Mesendoderm (in vitro differentiated cells): ENCODE measurements around the gene OR2AG1. TPM values are rescaled to one million over a fixed set of nuclear protein-coding genes. Genes with fewer than 3 reads are reported as not detected.

Experiments
- DNase-seq: peaks from one replicate; pipeline ENCODE4 v3.0.0; 2013
- H2AK5ac ChIP-seq: 2 replicates; pipeline ENCODE4 v1.6.1; 2013; ENCODE audit warnings: low read length, inconsistent platforms
- H2BK120ac ChIP-seq: 2 replicates; pipeline ENCODE4 v1.6.1; 2013; ENCODE audit warnings: low read depth, mild to moderate bottlenecking, low read length, moderate library complexity, mixed read lengths
- H2BK15ac ChIP-seq: replicated peaks from 2 replicates; pipeline ENCODE4 v1.6.1; 2013; ENCODE audit warnings: low read depth, mild to moderate bottlenecking, moderate library complexity
- H2BK5ac ChIP-seq: 2 replicates; pipeline ENCODE4 v1.6.1; 2013; ENCODE audit warnings: low read length, inconsistent platforms
- H3K18ac ChIP-seq: 2 replicates; pipeline ENCODE4 v1.6.1; 2013; ENCODE audit warnings: mild to moderate bottlenecking, low read length, mixed read lengths
- H3K23ac ChIP-seq: one replicate; pipeline ENCODE4 v1.6.1; 2013; ENCODE audit warnings: low read length
- H3K27ac ChIP-seq: 2 replicates; pipeline ENCODE4 v1.5.1; 2013; ENCODE audit warnings: low read depth, mild to moderate bottlenecking, inconsistent platforms, low read length, moderate library complexity
- H3K27me3 ChIP-seq: 2 replicates; pipeline ENCODE4 v1.6.1; 2013; ENCODE audit warnings: low read length, control low read depth, mild to moderate bottlenecking, inconsistent platforms; ENCODE audit not compliant: insufficient read depth, poor library complexity
- H3K36me3 ChIP-seq: 2 replicates; pipeline ENCODE4 v1.6.1; 2013; ENCODE audit warnings: low read length, inconsistent platforms; ENCODE audit not compliant: control insufficient read depth, insufficient read depth
- H3K4ac ChIP-seq: one replicate; pipeline ENCODE4 v1.6.1; 2013; ENCODE audit warnings: low read depth, mild to moderate bottlenecking, low read length, moderate library complexity
- H3K4me1 ChIP-seq: 2 replicates; pipeline ENCODE4 v1.6.1; 2013; ENCODE audit warnings: low read depth, low read length, inconsistent platforms; ENCODE audit not compliant: control insufficient read depth
- H3K4me2 ChIP-seq: 2 replicates; pipeline ENCODE4 v1.6.1; 2013; ENCODE audit warnings: low read length
- H3K4me3 ChIP-seq: 2 replicates; pipeline ENCODE4 v1.5.1; 2013; ENCODE audit warnings: mild to moderate bottlenecking, low read length
- H3K56ac ChIP-seq: one replicate; pipeline ENCODE4 v1.6.1; 2013; ENCODE audit warnings: low read length
- H3K79me1 ChIP-seq: 2 replicates; pipeline ENCODE4 v1.6.1; 2013; ENCODE audit warnings: low read length, inconsistent platforms
- H3K79me2 ChIP-seq: 2 replicates; pipeline ENCODE4 v1.6.1; 2013; ENCODE audit warnings: mild to moderate bottlenecking, low read length; ENCODE audit not compliant: control insufficient read depth, insufficient read depth
- H3K9ac ChIP-seq: 2 replicates; pipeline ENCODE4 v1.6.1; 2013; ENCODE audit warnings: low read length, inconsistent platforms
- H4K5ac ChIP-seq: one replicate; pipeline ENCODE4 v1.6.1; 2013; ENCODE audit warnings: low read length
- H4K8ac ChIP-seq: one replicate; pipeline ENCODE4 v1.6.1; 2013; ENCODE audit warnings: low read depth, mild to moderate bottlenecking, control low read depth, low read length, moderate library complexity
- WGBS: extraction: QIAGEN DNeasy Blood & Tissue Kit; methylation state at CpG from one replicate; pipeline ENCODE4 v1.1.7; 2013; ENCODE audit warnings: low lambda C conversion rate, missing lambda C conversion rate; ENCODE audit not compliant: insufficient coverage; ENCODE audit errors: extremely low coverage; 5-methylcytosine and 5-hydroxymethylcytosine counted together
- polyA plus RNA-seq, 2 experiments: library from polyadenylated mRNA; stranded (reverse); fragments of 200-250 nt; gene quantifications; one replicate each; pipeline ENCODE4 v1.2.3, GENCODE V29; 2013

Gene OR2AG1
- polyA plus RNA-seq (2013, experiment 1 of 2): not detected
- polyA plus RNA-seq (2013, experiment 2 of 2): not detected

- Histone ChIP-seq H3K23ac (no peak within 1 kb of the TSS), H2BK15ac (no peak within 1 kb of the TSS), H3K18ac (no peak within 1 kb of the TSS), H3K79me1 (no peaks in the 10 kb centered on the region), H2BK120ac (no peak within 1 kb of the TSS), H3K4me3 (no peak within 1 kb of the TSS), H3K27ac (no peak within 1 kb of the TSS), H4K5ac (no peak within 1 kb of the TSS), H2AK5ac (no peak within 1 kb of the TSS), H3K36me3 (no peaks in the 10 kb centered on the region), H3K9ac (no peak within 1 kb of the TSS), H3K56ac (no peak within 1 kb of the TSS), H3K4me2 (no peak within 1 kb of the TSS), H3K4ac (no peak within 1 kb of the TSS), H3K79me2 (no peaks in the 10 kb centered on the region), H4K8ac (no peak within 1 kb of the TSS), H3K4me1 (no peaks in the 10 kb centered on the region), H3K27me3 (no peaks in the 10 kb centered on the region), H2BK5ac (no peak within 1 kb of the TSS)
- no peak for DNase-seq
- no CpG with 5 or more reads among the region's 2 CpGs for WGBS
Measured at GRCh38 chr11:6782720-6783119, at the start of gene OR2AG1. TSS of gene OR2AG1 (plus strand) at chr11:6783020. CDS start at chr11:6785038, 2,018 bp downstream.

- Histone ChIP-seq H3K4me1 (no peaks in the 10 kb centered on the region), H3K18ac (no peak overlapping the region), H2BK120ac (no peak overlapping the region), H4K8ac (no peak overlapping the region), H2BK5ac (no peak overlapping the region), H3K27me3 (no peaks in the 10 kb centered on the region), H2AK5ac (no peak overlapping the region), H3K79me1 (no peaks in the 10 kb centered on the region), H4K5ac (no peak overlapping the region), H2BK15ac (no peak overlapping the region), H3K4me3 (no peak overlapping the region), H3K36me3 (no peaks in the 10 kb centered on the region), H3K4me2 (no peak overlapping the region), H3K56ac (no peak overlapping the region), H3K4ac (no peak overlapping the region), H3K79me2 (no peaks in the 10 kb centered on the region), H3K9ac (no peak overlapping the region), H3K27ac (no peak overlapping the region), H3K23ac (no peak overlapping the region)
- WGBS: no CpG with 5 or more reads among the region's 3 CpGs
- no peak for DNase-seq
Measured at GRCh38 chr11:6733326-6734275, 49.2 kb upstream of the OR2AG1 start.

- no peak overlapping the region for H3K56ac ChIP-seq
- H3K4me3 ChIP-seq: no peak overlapping the region
- no peaks in the 10 kb centered on the region for H3K27me3 ChIP-seq
- H4K5ac ChIP-seq: no peak overlapping the region
- H3K27ac ChIP-seq: no peak overlapping the region
- H2BK5ac ChIP-seq: no peak overlapping the region
- H3K36me3 ChIP-seq: no peaks in the 10 kb centered on the region
- no peak overlapping the region for H2BK120ac ChIP-seq
- no peak overlapping the region for H3K23ac ChIP-seq
- no peak overlapping the region for H3K4ac ChIP-seq
- WGBS: no CpG with 5 or more reads among the region's 3 CpGs
- DNase-seq: no peak
- no peak overlapping the region for H3K18ac ChIP-seq
- no peak overlapping the region for H2AK5ac ChIP-seq
- H3K4me1 ChIP-seq: no peaks in the 10 kb centered on the region
- H3K79me2 ChIP-seq: no peaks in the 10 kb centered on the region
- no peak overlapping the region for H2BK15ac ChIP-seq
- H3K9ac ChIP-seq: no peak overlapping the region
- no peak overlapping the region for H3K4me2 ChIP-seq
- H4K8ac ChIP-seq: no peak overlapping the region
- H3K79me1 ChIP-seq: no peaks in the 10 kb centered on the region
Measured at GRCh38 chr11:6734616-6735015, 48.2 kb upstream of the OR2AG1 start.

- Histone ChIP-seq H3K27me3 (no peaks in the 10 kb centered on the region), H3K9ac (no peak overlapping the region), H3K56ac (no peak overlapping the region), H4K5ac (no peak overlapping the region), H3K79me1 (no peaks in the 10 kb centered on the region), H4K8ac (no peak overlapping the region), H3K4ac (no peak overlapping the region), H3K18ac (no peak overlapping the region), H2BK120ac (no peak overlapping the region), H3K23ac (no peak overlapping the region), H2AK5ac (no peak overlapping the region), H2BK5ac (no peak overlapping the region), H3K36me3 (no peaks in the 10 kb centered on the region), H2BK15ac (no peak overlapping the region), H3K4me1 (no peaks in the 10 kb centered on the region), H3K4me3 (no peak overlapping the region), H3K4me2 (no peak overlapping the region), H3K27ac (no peak overlapping the region), H3K79me2 (no peaks in the 10 kb centered on the region)
- WGBS: no CpG with 5 or more reads among the region's 3 CpGs
- no peak for DNase-seq
Measured at GRCh38 chr11:6735306-6735705, 47.5 kb upstream of the OR2AG1 start.

- Histone ChIP-seq H3K4me2 (no peak overlapping the region), H3K4ac (no peak overlapping the region), H3K4me3 (no peak overlapping the region), H2BK5ac (no peak overlapping the region), H2BK120ac (no peak overlapping the region), H4K5ac (no peak overlapping the region), H3K4me1 (no peaks in the 10 kb centered on the region), H3K56ac (no peak overlapping the region), H3K79me1 (no peaks in the 10 kb centered on the region), H3K23ac (no peak overlapping the region), H2BK15ac (no peak overlapping the region), H3K18ac (no peak overlapping the region), H2AK5ac (no peak overlapping the region), H4K8ac (no peak overlapping the region), H3K27me3 (no peaks in the 10 kb centered on the region), H3K79me2 (no peaks in the 10 kb centered on the region), H3K27ac (no peak overlapping the region), H3K36me3 (no peaks in the 10 kb centered on the region), H3K9ac (no peak overlapping the region)
- WGBS: no CpG with 5 or more reads among the region's 3 CpGs
- no peak for DNase-seq
Measured at GRCh38 chr11:6736495-6737121, 46.2 kb upstream of the OR2AG1 start.
